ENCODE measurements around the gene SLC1A2.

The SLC1A2 gene

GRCh38 chr11:35281169-35281688 is 138.1 kb downstream of the SLC1A2 start:
- CTCF ChIA-PET, result interaction anchor here (1.1 to 1.5 kb wide), 2 partner anchors 14 to 25 kb away, joined by 3 to 4 read pairs; no protein-coding TSS in a partner anchor
- no peak overlapping the region for H3K4me3 ChIP-seq (ENCODE audit: low read depth, low read length)
- no peak for DNase-seq (ENCODE audit: low read depth, low spot score)
- no peak for TF ChIP-seq CTCF (IDR thresholded peaks at IDR 0.05; ENCODE audit: insufficient read depth, low read length, missing control alignments)
- POLR2A ChIA-PET, result no interaction called here

GRCh38 chr11:35280727-35281126 is 138.6 kb downstream of the SLC1A2 start:
- ChIA-PET POLR2A (no interaction called here), CTCF (interaction anchor here (1.1 to 1.5 kb wide), 2 partner anchors 14 to 25 kb away, joined by 3 to 4 read pairs; no protein-coding TSS in a partner anchor)
- no peak overlapping the region for H3K4me3 ChIP-seq (ENCODE audit: low read depth, low read length)
- TF ChIP-seq CTCF (IDR thresholded peaks at IDR 0.05; ENCODE audit: insufficient read depth, low read length, missing control alignments), result no peak
- DNase-seq (ENCODE audit: low read depth, low spot score), result no peak

DNA sequence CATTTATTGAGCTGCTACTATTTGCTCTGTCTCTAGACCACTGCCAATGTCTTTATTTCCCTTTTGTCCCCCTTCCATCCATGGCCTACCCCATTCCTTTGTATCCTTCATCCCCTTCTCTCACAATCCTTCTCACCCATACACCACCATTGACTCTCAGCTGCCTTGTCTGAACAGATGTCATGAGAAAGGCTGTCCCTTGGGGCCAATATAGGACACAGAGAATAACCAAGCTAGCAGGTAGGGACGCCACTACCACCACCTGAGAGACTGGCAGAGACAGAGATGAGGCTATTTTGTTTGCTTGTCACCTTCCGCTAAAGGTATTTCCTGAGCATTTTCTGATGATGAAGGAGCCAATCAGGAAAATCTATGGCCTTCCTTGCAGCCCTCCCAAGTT is 141.5 kb downstream of the SLC1A2 start:
- ChIA-PET POLR2A (no interaction called here), CTCF (interaction anchor here (1.1 kb wide), 1 partner anchor 28 kb away, joined by 3 read pairs; no protein-coding TSS in a partner anchor)
- H3K4me3 ChIP-seq (ENCODE audit: low read depth, low read length), result no peak overlapping the region
- no peak for TF ChIP-seq CTCF (IDR thresholded peaks at IDR 0.05; ENCODE audit: insufficient read depth, low read length, missing control alignments)
- DNase-seq (ENCODE audit: low read depth, low spot score), result no peak

DNA sequence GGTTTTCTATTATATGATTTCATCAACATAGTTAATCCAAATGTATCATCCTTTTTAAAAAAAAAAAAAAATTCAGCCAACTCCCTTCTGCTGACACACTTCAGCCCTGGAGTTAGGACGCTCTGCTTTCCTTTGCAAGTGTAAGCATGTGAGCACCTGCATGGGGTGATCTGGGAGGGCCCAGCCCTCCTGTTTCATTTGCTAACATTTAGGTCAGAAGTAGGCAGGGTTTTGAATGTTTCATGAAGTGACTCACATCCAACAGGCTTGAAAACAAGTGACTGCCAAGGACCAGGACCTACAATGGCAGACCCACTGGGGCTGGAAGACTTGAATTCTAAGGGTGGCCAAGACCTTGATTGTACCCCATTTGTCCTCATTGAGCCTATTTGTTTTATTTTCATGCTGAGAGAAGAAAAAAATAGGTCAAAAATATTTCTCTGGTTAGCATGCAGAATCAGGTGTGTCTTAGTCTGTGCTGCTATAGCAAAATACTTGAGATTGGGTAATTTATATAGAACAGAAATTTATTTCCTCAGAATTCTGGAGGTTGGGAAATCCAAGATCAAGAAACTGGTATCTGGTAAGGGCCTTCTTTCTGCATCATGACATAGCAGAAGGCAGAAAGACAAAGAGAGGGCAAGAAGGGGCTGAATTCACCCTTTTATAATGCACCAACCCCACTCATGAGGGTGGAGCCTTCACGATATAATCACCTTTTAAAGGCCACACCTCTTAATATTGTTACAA is 142.8 kb downstream of the SLC1A2 start:
- no peak for DNase-seq (ENCODE audit: low read depth, low spot score)
- ChIA-PET POLR2A (no interaction called here), CTCF (interaction anchor here (0.9 to 1.1 kb wide), 3 partner anchors 12 to 59 kb away, joined by 3 read pairs; no protein-coding TSS in a partner anchor)
- TF ChIP-seq CTCF (IDR thresholded peaks at IDR 0.05; ENCODE audit: insufficient read depth, low read length, missing control alignments), result no peak
- H3K4me3 ChIP-seq (ENCODE audit: low read depth, low read length), result no peak overlapping the region

GRCh38 chr11:35275786-35276170 is 143.6 kb downstream of the SLC1A2 start:
- H3K4me3 ChIP-seq (ENCODE audit: low read depth, low read length), result no peak overlapping the region
- no peak for TF ChIP-seq CTCF (IDR thresholded peaks at IDR 0.05; ENCODE audit: insufficient read depth, low read length, missing control alignments)
- ChIA-PET CTCF (interaction anchor here (0.9 to 1.1 kb wide), 3 partner anchors 13 to 60 kb away, joined by 3 read pairs; no protein-coding TSS in a partner anchor), POLR2A (no interaction called here)
- no peak for DNase-seq (ENCODE audit: low read depth, low spot score)
